ENCODE data around the gene EPHB3.

- TF ChIP-seq CTCF (IDR thresholded peaks at IDR 0.05) (no peak), POLR2A (IDR thresholded peaks at IDR 0.05) (no peak)
These were observed 13.2 kb downstream of the EPHB3 start for GRCh38 chr3:184574515-184575417.
